Stimulated activated CD4-positive, alpha-beta T cell treated with anti-CD3 and anti-CD28 coated beads, TNF-alpha, amount 100 ng/mL, for 48 hours (primary cell): ENCODE data around the gene ATG13.
"Not testable (repeated sequence)": the region's sequence is repeated elsewhere in the genome, so short reads cannot be mapped to it uniquely, and the experiment has no call there.

Experiments used
- DNase-seq, 3 donors: peaks; one replicate each; pipeline ENCODE4 v3.0.0-alpha.2; 2020; ENCODE audit warnings: low read depth in 3 of 3

ATG13 gene

GRCh38 chr11:46643986-46644385 lies 26.6 kb downstream of the ATG13 start:
- no peak for DNase-seq

GRCh38 chr11:46649180-46649738 lies 31.9 kb downstream of the ATG13 start:
- no peak for DNase-seq

- no peak for DNase-seq
Observed at GRCh38 chr11:46655631-46656030, 38.3 kb downstream of the ATG13 start.

- no peak for DNase-seq
Observed at GRCh38 chr11:46657186-46657585, 39.8 kb downstream of the ATG13 start.

GRCh38 chr11:46658259-46658658 lies 40.9 kb downstream of the ATG13 start:
- no peak for DNase-seq

- no peak for DNase-seq
Observed at GRCh38 chr11:46659908-46660307, 42.6 kb downstream of the ATG13 start.

- no peak for DNase-seq
Observed at GRCh38 chr11:46661836-46662235, 44.5 kb downstream of the ATG13 start.

- DNase-seq, result no peak
Observed at GRCh38 chr11:46662366-46662765, 45.0 kb downstream of the ATG13 start.

GRCh38 chr11:46663277-46663940 lies 46.1 kb downstream of the ATG13 start:
- DNase-seq, result no peak

- no peak for DNase-seq
Observed at GRCh38 chr11:46664612-46665011, 47.3 kb downstream of the ATG13 start.

GRCh38 chr11:46665356-46665755 lies 48.0 kb downstream of the ATG13 start:
- DNase-seq, result no peak

- DNase-seq, result no peak
Observed at GRCh38 chr11:46666516-46666915, 49.2 kb downstream of the ATG13 start.

GRCh38 chr11:46667043-46667481 lies 49.7 kb downstream of the ATG13 start:
- no peak for DNase-seq

- DNase-seq, result no peak
Observed at GRCh38 chr11:46668480-46669085, 51.2 kb downstream of the ATG13 start.

GRCh38 chr11:46669711-46670139 lies 52.4 kb downstream of the ATG13 start:
- DNase-seq, result no peak

- DNase-seq, result not testable (repeated sequence)
Observed at GRCh38 chr11:46670521-46670920, 53.2 kb downstream of the ATG13 start.

- DNase-seq, result no peak
Observed at GRCh38 chr11:46671958-46672315, 54.6 kb downstream of the ATG13 start.

GRCh38 chr11:46672381-46672839 lies 55.1 kb downstream of the ATG13 start:
- DNase-seq, result no peak

- DNase-seq, result no peak
Observed at GRCh38 chr11:46673713-46674462, 56.5 kb downstream of the ATG13 start.

GRCh38 chr11:46674463-46675287 lies 57.3 kb downstream of the ATG13 start:
- DNase-seq, result no peak

GRCh38 chr11:46675288-46675851 lies 58.0 kb downstream of the ATG13 start:
- DNase-seq, result no peak
